Lower leg skin (tissue), 4 donors: Measurements from ENCODE around the gene PNPLA6. TPM values are rescaled to one million over a fixed set of nuclear protein-coding genes. Genes with fewer than 3 reads are reported as not detected.

Experiments used
- DNase-seq, 2 donors: peaks; one replicate each; pipeline ENCODE4 v3.0.0-alpha.2; 2019; ENCODE audit warnings: low spot score in 2 of 2
- H3K4me3 ChIP-seq: fragments of 200-600 bp; sonication (generic); 2 replicates; pipeline ENCODE4 v1.5.1; 2017; ENCODE audit warnings: mild to moderate bottlenecking, low read depth; ENCODE audit not compliant: poor library complexity, severe bottlenecking
- POLR2A ChIP-seq, 2 donors: fragments of 450-650 bp; IDR thresholded peaks; one replicate each; pipeline ENCODE4 v1.6.1; 2016 to 2017; ENCODE audit warnings: antibody characterized with exemption in 2 of 2, mild to moderate bottlenecking in 1 of 2, moderate library complexity in 1 of 2
- WGBS, 2 donors: methylation state at CpG; one replicate each; pipeline ENCODE4 v1.1.5; 2018; 5-methylcytosine and 5-hydroxymethylcytosine counted together
- intact Hi-C: fragments of 100-400 bp; cut with DNase I; formaldehyde crosslinking; loops from one replicate; pipeline ENCODE4 v1.15.0; 2023; ENCODE audit warnings: low total_unique reads
- total RNA-seq, 4 donors: library from RNA; depleted of rRNA; stranded (reverse); fragments of >200 nt; gene quantifications; one replicate each; pipeline ENCODE4 v1.1.0, GENCODE V29; 2016
- TF ChIP-seq, protein P1 (sequence below), 3 donors: fragments of 450-650 bp; IDR thresholded peaks; one replicate each; pipeline ENCODE4 v1.5.1; 2016; ENCODE audit warnings: antibody characterized with exemption in 3 of 3, mild to moderate bottlenecking in 3 of 3, moderate library complexity in 2 of 3

Gene PNPLA6
- total RNA-seq, 4 donors from 2014 or later = 58.3 to 89.8 (median 71.0) TPM

- 3 to 5% methylated on average over 39 to 46 of the region's 70 CpGs for WGBS, 2 donors
- no peak for DNase-seq
- intact Hi-C loops = no loop called here
- H3K4me3 ChIP-seq = peak overlapping the region; percentile 20
- TF ChIP-seq POLR2A (IDR thresholded peaks at IDR 0.05) = no peak
These were observed 60.9 kb downstream of the PNPLA6 start for GRCh38 chr19:7596211-7596937.

- 61 to 64% methylated on average over 9 of the region's 9 CpGs for WGBS, 2 donors
- no peak for DNase-seq
These were observed 62.2 kb downstream of the PNPLA6 start for GRCh38 chr19:7597689-7598088.

DNA sequence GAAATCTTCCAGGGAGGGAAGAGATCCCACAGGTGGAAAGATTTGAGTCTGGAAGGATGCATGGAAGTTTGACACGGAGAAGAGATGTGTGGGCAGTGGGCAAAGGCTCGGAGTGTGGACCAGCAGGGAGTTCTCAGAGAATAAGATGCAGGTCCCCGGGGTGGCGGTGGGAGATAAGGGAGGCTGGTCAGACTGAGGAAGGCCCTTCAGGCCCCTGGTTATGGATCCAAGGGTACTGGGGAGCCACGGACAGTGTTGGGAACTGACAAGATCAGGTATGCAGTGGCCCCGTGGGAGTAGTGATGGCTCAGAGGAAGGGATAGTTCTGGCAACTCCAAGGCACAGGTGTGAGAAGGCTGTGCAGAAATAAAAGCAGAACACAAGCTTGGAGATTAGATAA, 62.7 kb downstream of the PNPLA6 start:
- no peak for DNase-seq
- intact Hi-C loops = no loop called here
- H3K4me3 ChIP-seq = no peak overlapping the region
- 68 to 78% methylated on average over 6 of the region's 6 CpGs for WGBS, 2 donors
- TF ChIP-seq, protein P1, sequence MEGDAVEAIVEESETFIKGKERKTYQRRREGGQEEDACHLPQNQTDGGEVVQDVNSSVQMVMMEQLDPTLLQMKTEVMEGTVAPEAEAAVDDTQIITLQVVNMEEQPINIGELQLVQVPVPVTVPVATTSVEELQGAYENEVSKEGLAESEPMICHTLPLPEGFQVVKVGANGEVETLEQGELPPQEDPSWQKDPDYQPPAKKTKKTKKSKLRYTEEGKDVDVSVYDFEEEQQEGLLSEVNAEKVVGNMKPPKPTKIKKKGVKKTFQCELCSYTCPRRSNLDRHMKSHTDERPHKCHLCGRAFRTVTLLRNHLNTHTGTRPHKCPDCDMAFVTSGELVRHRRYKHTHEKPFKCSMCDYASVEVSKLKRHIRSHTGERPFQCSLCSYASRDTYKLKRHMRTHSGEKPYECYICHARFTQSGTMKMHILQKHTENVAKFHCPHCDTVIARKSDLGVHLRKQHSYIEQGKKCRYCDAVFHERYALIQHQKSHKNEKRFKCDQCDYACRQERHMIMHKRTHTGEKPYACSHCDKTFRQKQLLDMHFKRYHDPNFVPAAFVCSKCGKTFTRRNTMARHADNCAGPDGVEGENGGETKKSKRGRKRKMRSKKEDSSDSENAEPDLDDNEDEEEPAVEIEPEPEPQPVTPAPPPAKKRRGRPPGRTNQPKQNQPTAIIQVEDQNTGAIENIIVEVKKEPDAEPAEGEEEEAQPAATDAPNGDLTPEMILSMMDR (IDR thresholded peaks at IDR 0.05) = no peak
- TF ChIP-seq POLR2A (IDR thresholded peaks at IDR 0.05) = no peak

More at GRCh38 chr19:7597689-7598088, 62.2 kb downstream of the PNPLA6 start:
- intact Hi-C loops = no loop called here
- no peak for TF ChIP-seq POLR2A (IDR thresholded peaks at IDR 0.05)
- TF ChIP-seq, protein P1 (IDR thresholded peaks at IDR 0.05) = no peak
- no peak overlapping the region for H3K4me3 ChIP-seq

- TF ChIP-seq, protein P1 (IDR thresholded peaks at IDR 0.05) = no peak
- TF ChIP-seq POLR2A (IDR thresholded peaks at IDR 0.05) = no peak
- no peak for DNase-seq
- no peak overlapping the region for H3K4me3 ChIP-seq
- intact Hi-C loops = no loop called here
These were observed 65.2 kb downstream of the PNPLA6 start for GRCh38 chr19:7600721-7601120.

- no peak for DNase-seq
- 38 to 41% methylated on average over 15 of the region's 15 CpGs for WGBS, 2 donors
- TF ChIP-seq, protein P1 (IDR thresholded peaks at IDR 0.05) = no peak
- TF ChIP-seq POLR2A (IDR thresholded peaks at IDR 0.05) = no peak
- no peak overlapping the region for H3K4me3 ChIP-seq
- intact Hi-C loops = no loop called here
These were observed 66.9 kb downstream of the PNPLA6 start for GRCh38 chr19:7602240-7602934.

GRCh38 chr19:7602935-7603497, 67.5 kb downstream of the PNPLA6 start:
- DNase-seq = no peak
- no peak for TF ChIP-seq POLR2A (IDR thresholded peaks at IDR 0.05)
- TF ChIP-seq, protein P1 (IDR thresholded peaks at IDR 0.05) = no peak
- WGBS, 2 donors = 62 to 64% methylated on average over 11 of the region's 11 CpGs
- intact Hi-C loops = no loop called here
- no peak overlapping the region for H3K4me3 ChIP-seq
